ENCODE results near the gene ACOX1. TPM values are rescaled to one million over a fixed set of nuclear protein-coding genes. Genes with fewer than 3 reads are reported as not detected.

The ACOX1 gene
- total RNA-seq, 6 donors from 2014 or later: 33.2 to 84.2 (median 57.4) TPM

- no peak overlapping the region for H3K27ac ChIP-seq
- H3K36me3 ChIP-seq: peaks cover 16 to 58% (median 47%) of the 10 kb centered on the region in 4 donors
- no peaks in the 10 kb centered on the region for H3K9me3 ChIP-seq
- H3K27me3 ChIP-seq: no peaks in the 10 kb centered on the region
- no peak for DNase-seq
- H3K4me3 ChIP-seq: no peak overlapping the region
- H3K4me1 ChIP-seq: peaks cover 19 to 30% (median 26%) of the 10 kb centered on the region in 4 donors
- no peak for ATAC-seq (ENCODE audit: low FRiP score in 2 of 2)
- 96 to 99% methylated on average over 6 of the region's 6 CpGs for WGBS, 2 donors
- TF ChIP-seq CTCF (IDR thresholded peaks at IDR 0.05): no peak
- no peak for TF ChIP-seq POLR2AphosphoS5 (IDR thresholded peaks at IDR 0.05)
- no peak for TF ChIP-seq EP300 (IDR thresholded peaks at IDR 0.05)
- no peak for TF ChIP-seq POLR2A (IDR thresholded peaks at IDR 0.05)
Measured at GRCh38 chr17:75902406-75902805, 76.6 kb downstream of the ACOX1 start.

- 90 to 94% methylated on average over 9 to 18 of the region's 18 CpGs for WGBS, 2 donors
- Histone ChIP-seq H3K27ac (no peak overlapping the region), H3K4me1 (peaks cover 24 to 36% (median 32%) of the 10 kb centered on the region in 4 donors), H3K27me3 (no peaks in the 10 kb centered on the region), H3K4me3 (no peak overlapping the region), H3K36me3 (peaks cover 16 to 58% (median 47%) of the 10 kb centered on the region in 4 donors), H3K9me3 (no peaks in the 10 kb centered on the region)
- TF ChIP-seq POLR2AphosphoS5 (IDR thresholded peaks at IDR 0.05): no peak
- TF ChIP-seq POLR2A (IDR thresholded peaks at IDR 0.05): no peak
- no peak for TF ChIP-seq CTCF (IDR thresholded peaks at IDR 0.05)
- TF ChIP-seq EP300 (IDR thresholded peaks at IDR 0.05): no peak
- DNase-seq (no peak), ATAC-seq (ENCODE audit: low FRiP score in 2 of 2) (no peak)
Measured at GRCh38 chr17:75901727-75902126, 77.2 kb downstream of the ACOX1 start.

- TF ChIP-seq POLR2A (IDR thresholded peaks at IDR 0.05) (no peak), EP300 (IDR thresholded peaks at IDR 0.05) (no peak), CTCF (IDR thresholded peaks at IDR 0.05) (no peak), POLR2AphosphoS5 (IDR thresholded peaks at IDR 0.05) (no peak)
- no peaks in the 10 kb centered on the region for H3K27me3 ChIP-seq
- H3K36me3 ChIP-seq: peaks cover 16 to 58% (median 47%) of the 10 kb centered on the region in 4 donors
- H3K9me3 ChIP-seq: no peaks in the 10 kb centered on the region
- no peak overlapping the region for H3K27ac ChIP-seq
- DNase-seq: no peak
- H3K4me3 ChIP-seq: no peak overlapping the region
- peaks cover 24 to 33% (median 27%) of the 10 kb centered on the region in 4 donors for H3K4me1 ChIP-seq
- ATAC-seq (ENCODE audit: low FRiP score in 2 of 2): no peak
- WGBS, 2 donors: 80 to 86% methylated on average over 11 of the region's 13 CpGs
Measured at GRCh38 chr17:75900691-75901533, 78.1 kb downstream of the ACOX1 start.

GRCh38 chr17:75899767-75900468 is 79.0 kb downstream of the ACOX1 start:
- Histone ChIP-seq H3K4me1 (peaks cover 25 to 35% (median 29%) of the 10 kb centered on the region in 4 donors), H3K27ac (no peak overlapping the region), H3K27me3 (no peaks in the 10 kb centered on the region), H3K4me3 (no peak overlapping the region), H3K9me3 (no peaks in the 10 kb centered on the region), H3K36me3 (peaks cover 16 to 58% (median 47%) of the 10 kb centered on the region in 4 donors)
- DNase-seq: peak in 1 of 2 donors; percentile 69
- WGBS, 2 donors: 93 to 97% methylated on average over 21 to 22 of the region's 23 CpGs
- no peak for TF ChIP-seq POLR2AphosphoS5 (IDR thresholded peaks at IDR 0.05)
- no peak for TF ChIP-seq POLR2A (IDR thresholded peaks at IDR 0.05)
- TF ChIP-seq EP300 (IDR thresholded peaks at IDR 0.05): no peak
- TF ChIP-seq CTCF (IDR thresholded peaks at IDR 0.05): no peak
- no peak for ATAC-seq (ENCODE audit: low FRiP score in 2 of 2)

Data from upper lobe of left lung (tissue), 6 donors.